ENCODE measurements around the gene NDST3. TPM values are rescaled to one million over a fixed set of nuclear protein-coding genes. Genes with fewer than 3 reads are reported as not detected.
A peak's percentile ranks its signal among the peaks of the same experiment; 100 is the strongest.

NDST3 gene
- 0.34 TPM for polyA plus RNA-seq (2012; ENCODE audit: insufficient read depth, insufficient read length, low read depth)

- H3K4me1 ChIP-seq, result peaks cover 2% of the 10 kb centered on the region; the same call in 1 of the 2 replicates
- H3K27me3 ChIP-seq, result no peaks in the 10 kb centered on the region
- peak; percentile 86 for DNase-seq
- H3K9me3 ChIP-seq, result no peaks in the 10 kb centered on the region
- peak within 1 kb of the TSS; percentile 76 for H3K4me3 ChIP-seq (ENCODE audit: low read depth, low read length)
- H3K36me3 ChIP-seq, result no peaks in the 10 kb centered on the region
- peak; percentile 91 for TF ChIP-seq CTCF (IDR thresholded peaks at IDR 0.05; ENCODE audit: low read depth, low read length)
Observed at GRCh38 chr4:118034053-118034785, at the start of gene NDST3. NDST3 (plus strand) TSS chr4:118034486; CDS start chr4:118053911, 19,425 bp downstream.

- no peak for TF ChIP-seq CTCF (IDR thresholded peaks at IDR 0.05; ENCODE audit: low read depth, low read length)
- H3K9me3 ChIP-seq, result no peaks in the 10 kb centered on the region
- no peak for DNase-seq
- H3K36me3 ChIP-seq, result no peaks in the 10 kb centered on the region
- no peak overlapping the region for H3K4me3 ChIP-seq (ENCODE audit: low read depth, low read length)
- H3K27me3 ChIP-seq, result no peaks in the 10 kb centered on the region
- no peaks in the 10 kb centered on the region for H3K4me1 ChIP-seq
Observed at GRCh38 chr4:117986321-117986720, 48.0 kb upstream of the NDST3 start.

- no peaks in the 10 kb centered on the region for H3K9me3 ChIP-seq
- no peak for DNase-seq
- no peak for TF ChIP-seq CTCF (IDR thresholded peaks at IDR 0.05; ENCODE audit: low read depth, low read length)
Observed at GRCh38 chr4:117987464-117987863, 46.8 kb upstream of the NDST3 start.

GRCh38 chr4:117996891-117997290, 37.4 kb upstream of the NDST3 start:
- Histone ChIP-seq H3K4me3 (ENCODE audit: low read depth, low read length) (no peak overlapping the region), H3K36me3 (no peaks in the 10 kb centered on the region), H3K27me3 (no peaks in the 10 kb centered on the region), H3K9me3 (no peaks in the 10 kb centered on the region), H3K4me1 (no peaks in the 10 kb centered on the region)
- DNase-seq, result no peak
- no peak for TF ChIP-seq CTCF (IDR thresholded peaks at IDR 0.05; ENCODE audit: low read depth, low read length)

More at GRCh38 chr4:117987464-117987863, 46.8 kb upstream of the NDST3 start:
- H3K4me3 ChIP-seq (ENCODE audit: low read depth, low read length), result no peak overlapping the region
- H3K27me3 ChIP-seq, result no peaks in the 10 kb centered on the region
- no peaks in the 10 kb centered on the region for H3K4me1 ChIP-seq
- H3K36me3 ChIP-seq, result no peaks in the 10 kb centered on the region

GRCh38 chr4:118004088-118004487, 30.2 kb upstream of the NDST3 start:
- DNase-seq, result no peak
- H3K9me3 ChIP-seq, result no peaks in the 10 kb centered on the region
- H3K4me1 ChIP-seq, result no peaks in the 10 kb centered on the region
- no peaks in the 10 kb centered on the region for H3K36me3 ChIP-seq
- no peak overlapping the region for H3K4me3 ChIP-seq (ENCODE audit: low read depth, low read length)
- H3K27me3 ChIP-seq, result no peaks in the 10 kb centered on the region
- TF ChIP-seq CTCF (IDR thresholded peaks at IDR 0.05; ENCODE audit: low read depth, low read length), result no peak

GRCh38 chr4:118005883-118006282, 28.4 kb upstream of the NDST3 start:
- DNase-seq, result no peak
- Histone ChIP-seq H3K27me3 (no peaks in the 10 kb centered on the region), H3K36me3 (no peaks in the 10 kb centered on the region), H3K4me3 (ENCODE audit: low read depth, low read length) (no peak overlapping the region), H3K4me1 (no peaks in the 10 kb centered on the region), H3K9me3 (no peaks in the 10 kb centered on the region)
- TF ChIP-seq CTCF (IDR thresholded peaks at IDR 0.05; ENCODE audit: low read depth, low read length), result peak; percentile 38
